ENCODE results near the gene ZNF777. TPM values are rescaled to one million over a fixed set of nuclear protein-coding genes. Genes with fewer than 3 reads are reported as not detected.
"Not testable (repeated sequence)": the region's sequence is repeated elsewhere in the genome, so short reads cannot be mapped to it uniquely, and the experiment has no call there.

The ZNF777 gene
- total RNA-seq, 1 donor from 2014 or later = 16.3 TPM

GRCh38 chr7:149422162-149422913 is 38.5 kb downstream of the ZNF777 start:
- Mint-ChIP-seq H3K4me1 (ENCODE audit: unreplicated experiment) (peaks cover 3% of the 10 kb centered on the region), H3K27ac (ENCODE audit: unreplicated experiment) (no peak overlapping the region), H3K4me3 (ENCODE audit: unreplicated experiment) (peak overlapping the region; percentile 68)

GRCh38 chr7:149420006-149420405 is 40.9 kb downstream of the ZNF777 start:
- no peak for TF ChIP-seq CTCF (IDR thresholded peaks at IDR 0.05)

More at GRCh38 chr7:149422162-149422913, 38.5 kb downstream of the ZNF777 start:
- H3K9me3 Mint-ChIP-seq (ENCODE audit: unreplicated experiment) = no peaks in the 10 kb centered on the region
- no peaks in the 10 kb centered on the region for H3K36me3 Mint-ChIP-seq (ENCODE audit: unreplicated experiment)
- peak; percentile 61 for TF ChIP-seq CTCF (IDR thresholded peaks at IDR 0.05)
- no peaks in the 10 kb centered on the region for H3K27me3 Mint-ChIP-seq (ENCODE audit: unreplicated experiment)
- no peak for DNase-seq (ENCODE audit: extremely low spot score, unreplicated experiment)

GRCh38 chr7:149415391-149416071 is 45.3 kb downstream of the ZNF777 start:
- peaks cover 10% of the 10 kb centered on the region for H3K4me1 Mint-ChIP-seq (ENCODE audit: unreplicated experiment)
- no peak for TF ChIP-seq CTCF (IDR thresholded peaks at IDR 0.05)
- H3K9me3 Mint-ChIP-seq (ENCODE audit: unreplicated experiment) = no peaks in the 10 kb centered on the region
- peak overlapping the region; percentile 42 for H3K4me3 Mint-ChIP-seq (ENCODE audit: unreplicated experiment)
- H3K27me3 Mint-ChIP-seq (ENCODE audit: unreplicated experiment) = peaks cover 19% of the 10 kb centered on the region
- H3K36me3 Mint-ChIP-seq (ENCODE audit: unreplicated experiment) = no peaks in the 10 kb centered on the region
- H3K27ac Mint-ChIP-seq (ENCODE audit: unreplicated experiment) = no peak overlapping the region
- DNase-seq (ENCODE audit: extremely low spot score, unreplicated experiment) = no peak

More at GRCh38 chr7:149420006-149420405, 40.9 kb downstream of the ZNF777 start:
- Mint-ChIP-seq H3K4me1 (ENCODE audit: unreplicated experiment) (peaks cover 8% of the 10 kb centered on the region), H3K4me3 (ENCODE audit: unreplicated experiment) (no peak overlapping the region), H3K36me3 (ENCODE audit: unreplicated experiment) (no peaks in the 10 kb centered on the region), H3K9me3 (ENCODE audit: unreplicated experiment) (no peaks in the 10 kb centered on the region), H3K27me3 (ENCODE audit: unreplicated experiment) (peaks cover 5% of the 10 kb centered on the region), H3K27ac (ENCODE audit: unreplicated experiment) (no peak overlapping the region)
- DNase-seq (ENCODE audit: extremely low spot score, unreplicated experiment) = no peak

- Mint-ChIP-seq H3K9me3 (ENCODE audit: unreplicated experiment) (no peaks in the 10 kb centered on the region), H3K4me3 (ENCODE audit: unreplicated experiment) (peak overlapping the region; percentile 42), H3K4me1 (ENCODE audit: unreplicated experiment) (peaks cover 10% of the 10 kb centered on the region), H3K27me3 (ENCODE audit: unreplicated experiment) (peaks cover 22% of the 10 kb centered on the region), H3K27ac (ENCODE audit: unreplicated experiment) (no peak overlapping the region), H3K36me3 (ENCODE audit: unreplicated experiment) (no peaks in the 10 kb centered on the region)
- no peak for TF ChIP-seq CTCF (IDR thresholded peaks at IDR 0.05)
- DNase-seq (ENCODE audit: extremely low spot score, unreplicated experiment) = no peak
Observed at GRCh38 chr7:149414745-149415390, 46.0 kb downstream of the ZNF777 start.

GRCh38 chr7:149414171-149414570 is 46.7 kb downstream of the ZNF777 start:
- Mint-ChIP-seq H3K36me3 (ENCODE audit: unreplicated experiment) (no peaks in the 10 kb centered on the region), H3K4me1 (ENCODE audit: unreplicated experiment) (peaks cover 10% of the 10 kb centered on the region), H3K27me3 (ENCODE audit: unreplicated experiment) (peaks cover 22% of the 10 kb centered on the region), H3K27ac (ENCODE audit: unreplicated experiment) (no peak overlapping the region), H3K9me3 (ENCODE audit: unreplicated experiment) (no peaks in the 10 kb centered on the region), H3K4me3 (ENCODE audit: unreplicated experiment) (no peak overlapping the region)
- no peak for DNase-seq (ENCODE audit: extremely low spot score, unreplicated experiment)
- TF ChIP-seq CTCF (IDR thresholded peaks at IDR 0.05) = no peak

- H3K27me3 Mint-ChIP-seq (ENCODE audit: unreplicated experiment) = peaks cover 26% of the 10 kb centered on the region
- H3K4me1 Mint-ChIP-seq (ENCODE audit: unreplicated experiment); H3K4me3 Mint-ChIP-seq (ENCODE audit: unreplicated experiment); H3K27ac Mint-ChIP-seq (ENCODE audit: unreplicated experiment); DNase-seq (ENCODE audit: extremely low spot score, unreplicated experiment); H3K9me3 Mint-ChIP-seq (ENCODE audit: unreplicated experiment); H3K36me3 Mint-ChIP-seq (ENCODE audit: unreplicated experiment): not testable (repeated sequence)
Observed at GRCh38 chr7:149413083-149413482, 47.8 kb downstream of the ZNF777 start.
